GM12878 (cell line): Measurements from ENCODE around the gene FOXRED2. TPM values are rescaled to one million over a fixed set of nuclear protein-coding genes. Genes with fewer than 3 reads are reported as not detected.

Experiments
- NRF1 ChIP-seq: conservative IDR thresholded peaks from 2 replicates; pipeline ENCODE4 v1.6.1; 2011; ENCODE audit warnings: mild to moderate bottlenecking, low read depth, low read length, improper control_type of control experiment
- TBL1XR1 ChIP-seq: IDR thresholded peaks from 2 replicates; pipeline ENCODE4 v1.6.1; 2012; ENCODE audit warnings: low read depth, low read length, improper control_type of control experiment
- ZBED1 ChIP-seq: IDR thresholded peaks from 2 replicates; pipeline ENCODE4 v1.6.1; 2016; ENCODE audit warnings: borderline replicate concordance
- polyA plus RNA-seq, 11 experiments: library from polyadenylated mRNA; depleted of rRNA in 4 of 11; unstranded in 6 of 11; stranded (reverse) in 5 of 11; fragments of >200 nt; fragmentation: Nextera tagmentation in 4 of 11; fragmentation: Illumina TruSeq in 1 of 11; extraction: Ambion mirVana in 4 of 11; extraction: Trizol in 1 of 11; gene quantifications; 1 replicate in 1 of 11; 2 replicates in 10 of 11; pipeline versions ENCODE4 v1.2.1 to v1.2.3, GENCODE V29; 2011 to 2016; ENCODE audit warnings: inconsistent platforms in 2 of 11, missing spikeins in 2 of 11, low read depth in 1 of 11
- total RNA-seq, 4 experiments: library from RNA; depleted of rRNA in 3 of 4; stranded (reverse); fragments of >200 nt in 3 of 4; fragmentation: Illumina TruSeq in 1 of 4; extraction: Trizol in 1 of 4; gene quantifications; 2 replicates each; pipeline versions ENCODE4 v1.2.1 to v1.2.3, GENCODE V29; 2013 to 2021
- TF ChIP-seq, protein P1 (sequence below): IDR thresholded peaks from 2 replicates; pipeline ENCODE4 v1.6.1; 2012; ENCODE audit warnings: improper control_type of control experiment, low read depth, low read length; ENCODE audit not compliant: insufficient replicate concordance
- TF ChIP-seq, protein P2 (sequence below): fragments of 450-650 bp; IDR thresholded peaks from 2 replicates; pipeline ENCODE4 v1.6.1; 2017; ENCODE audit warnings: borderline replicate concordance
- TF ChIP-seq, protein P3 (sequence below): IDR thresholded peaks from 2 replicates; pipeline ENCODE4 v1.6.1; 2011; ENCODE audit warnings: low read depth, mild to moderate bottlenecking, low read length, moderate library complexity, borderline replicate concordance; ENCODE audit errors: extremely low read depth

The FOXRED2 gene
- total and polyA plus RNA-seq, 10 of the 15 experiments (the other 5 are each of a cell fraction or from before 2014, with no cell fraction given) = 1.8 to 28.8 (median 7.6) TPM

DNA sequence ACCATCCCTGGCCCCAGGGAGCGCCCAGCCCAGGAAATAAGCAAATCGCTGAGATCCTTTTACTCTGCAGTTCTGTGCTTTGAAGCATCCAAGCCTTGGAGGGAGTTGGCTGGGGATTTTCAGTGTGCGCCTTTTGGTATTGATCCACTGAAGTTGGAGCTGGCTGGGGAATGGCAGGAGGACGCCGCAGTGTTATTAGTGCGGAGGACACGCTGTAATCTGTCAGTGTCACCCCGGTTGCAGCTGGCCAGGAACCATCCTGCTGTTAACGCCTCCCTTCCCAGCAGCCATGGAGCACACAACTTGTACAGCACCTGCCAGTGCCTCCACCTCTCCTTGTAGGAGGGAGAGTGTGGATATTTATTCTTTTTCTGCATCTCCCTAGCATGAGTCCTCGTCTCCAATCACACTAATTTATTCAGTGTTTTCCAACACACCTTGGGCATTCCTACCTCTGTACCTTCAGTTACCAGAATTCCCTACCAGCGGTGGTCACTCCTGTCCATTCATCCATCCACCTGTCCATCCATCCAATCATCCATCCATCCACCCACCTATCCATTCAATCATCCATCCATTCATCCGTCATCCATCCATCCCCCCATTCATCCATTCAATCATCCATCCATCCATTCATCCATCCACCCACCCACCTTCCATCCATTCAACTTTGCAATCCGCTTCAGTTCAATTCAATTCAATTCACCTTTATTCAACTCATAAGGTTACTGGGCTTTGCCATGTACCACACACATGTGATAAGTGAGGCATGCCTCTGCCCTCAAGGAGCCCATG, 44.1 kb upstream of the FOXRED2 start (continued):
- TF ChIP-seq, protein P1, sequence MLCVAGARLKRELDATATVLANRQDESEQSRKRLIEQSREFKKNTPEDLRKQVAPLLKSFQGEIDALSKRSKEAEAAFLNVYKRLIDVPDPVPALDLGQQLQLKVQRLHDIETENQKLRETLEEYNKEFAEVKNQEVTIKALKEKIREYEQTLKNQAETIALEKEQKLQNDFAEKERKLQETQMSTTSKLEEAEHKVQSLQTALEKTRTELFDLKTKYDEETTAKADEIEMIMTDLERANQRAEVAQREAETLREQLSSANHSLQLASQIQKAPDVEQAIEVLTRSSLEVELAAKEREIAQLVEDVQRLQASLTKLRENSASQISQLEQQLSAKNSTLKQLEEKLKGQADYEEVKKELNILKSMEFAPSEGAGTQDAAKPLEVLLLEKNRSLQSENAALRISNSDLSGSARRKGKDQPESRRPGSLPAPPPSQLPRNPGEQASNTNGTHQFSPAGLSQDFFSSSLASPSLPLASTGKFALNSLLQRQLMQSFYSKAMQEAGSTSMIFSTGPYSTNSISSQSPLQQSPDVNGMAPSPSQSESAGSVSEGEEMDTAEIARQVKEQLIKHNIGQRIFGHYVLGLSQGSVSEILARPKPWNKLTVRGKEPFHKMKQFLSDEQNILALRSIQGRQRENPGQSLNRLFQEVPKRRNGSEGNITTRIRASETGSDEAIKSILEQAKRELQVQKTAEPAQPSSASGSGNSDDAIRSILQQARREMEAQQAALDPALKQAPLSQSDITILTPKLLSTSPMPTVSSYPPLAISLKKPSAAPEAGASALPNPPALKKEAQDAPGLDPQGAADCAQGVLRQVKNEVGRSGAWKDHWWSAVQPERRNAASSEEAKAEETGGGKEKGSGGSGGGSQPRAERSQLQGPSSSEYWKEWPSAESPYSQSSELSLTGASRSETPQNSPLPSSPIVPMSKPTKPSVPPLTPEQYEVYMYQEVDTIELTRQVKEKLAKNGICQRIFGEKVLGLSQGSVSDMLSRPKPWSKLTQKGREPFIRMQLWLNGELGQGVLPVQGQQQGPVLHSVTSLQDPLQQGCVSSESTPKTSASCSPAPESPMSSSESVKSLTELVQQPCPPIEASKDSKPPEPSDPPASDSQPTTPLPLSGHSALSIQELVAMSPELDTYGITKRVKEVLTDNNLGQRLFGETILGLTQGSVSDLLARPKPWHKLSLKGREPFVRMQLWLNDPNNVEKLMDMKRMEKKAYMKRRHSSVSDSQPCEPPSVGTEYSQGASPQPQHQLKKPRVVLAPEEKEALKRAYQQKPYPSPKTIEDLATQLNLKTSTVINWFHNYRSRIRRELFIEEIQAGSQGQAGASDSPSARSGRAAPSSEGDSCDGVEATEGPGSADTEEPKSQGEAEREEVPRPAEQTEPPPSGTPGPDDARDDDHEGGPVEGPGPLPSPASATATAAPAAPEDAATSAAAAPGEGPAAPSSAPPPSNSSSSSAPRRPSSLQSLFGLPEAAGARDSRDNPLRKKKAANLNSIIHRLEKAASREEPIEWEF = no peak
- TF ChIP-seq TBL1XR1 (no peak), ZBED1 (no peak), NRF1 (no peak)
- TF ChIP-seq, protein P2, sequence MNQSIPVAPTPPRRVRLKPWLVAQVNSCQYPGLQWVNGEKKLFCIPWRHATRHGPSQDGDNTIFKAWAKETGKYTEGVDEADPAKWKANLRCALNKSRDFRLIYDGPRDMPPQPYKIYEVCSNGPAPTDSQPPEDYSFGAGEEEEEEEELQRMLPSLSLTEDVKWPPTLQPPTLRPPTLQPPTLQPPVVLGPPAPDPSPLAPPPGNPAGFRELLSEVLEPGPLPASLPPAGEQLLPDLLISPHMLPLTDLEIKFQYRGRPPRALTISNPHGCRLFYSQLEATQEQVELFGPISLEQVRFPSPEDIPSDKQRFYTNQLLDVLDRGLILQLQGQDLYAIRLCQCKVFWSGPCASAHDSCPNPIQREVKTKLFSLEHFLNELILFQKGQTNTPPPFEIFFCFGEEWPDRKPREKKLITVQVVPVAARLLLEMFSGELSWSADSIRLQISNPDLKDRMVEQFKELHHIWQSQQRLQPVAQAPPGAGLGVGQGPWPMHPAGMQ = no peak
- TF ChIP-seq, protein P3, sequence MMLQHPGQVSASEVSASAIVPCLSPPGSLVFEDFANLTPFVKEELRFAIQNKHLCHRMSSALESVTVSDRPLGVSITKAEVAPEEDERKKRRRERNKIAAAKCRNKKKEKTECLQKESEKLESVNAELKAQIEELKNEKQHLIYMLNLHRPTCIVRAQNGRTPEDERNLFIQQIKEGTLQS = no peak
